DOHH2 (cell line): Measurements from ENCODE around the gene BTBD19.

ENCODE experiments used
- H3F3A ChIP-seq: fragments of 200-600 bp; sonication (generic), shearing (Covaris generic); 2 replicates; pipeline ENCODE4 v1.6.0; 2016; ENCODE audit warnings: antibody characterized with exemption, mild to moderate bottlenecking; ENCODE audit not compliant: control insufficient read depth, insufficient read depth
- H3K27ac ChIP-seq: fragments of 200-600 bp; sonication (generic); 2 replicates; pipeline ENCODE4 v1.5.1; 2014; ENCODE audit warnings: low read depth, mild to moderate bottlenecking, low read length, moderate library complexity
- H3K27me3 ChIP-seq: fragments of 200-600 bp; sonication (generic); 2 replicates; pipeline ENCODE4 v1.6.1; 2014; ENCODE audit warnings: mild to moderate bottlenecking, low read length, mixed read lengths; ENCODE audit not compliant: control insufficient read depth
- H3K36me3 ChIP-seq: fragments of 200-600 bp; sonication (generic); 2 replicates; pipeline ENCODE4 v1.6.1; 2014; ENCODE audit warnings: mild to moderate bottlenecking, low read length, moderate library complexity, mixed read lengths; ENCODE audit not compliant: control insufficient read depth
- H3K4me1 ChIP-seq: fragments of 200-600 bp; sonication (generic); 2 replicates; pipeline ENCODE4 v1.6.1; 2014; ENCODE audit warnings: mild to moderate bottlenecking, low read length, mixed read lengths; ENCODE audit not compliant: control insufficient read depth
- H3K4me2 ChIP-seq: fragments of 200-600 bp; sonication (generic); 2 replicates; pipeline ENCODE4 v1.6.0; 2014; ENCODE audit warnings: mild to moderate bottlenecking, low read length, moderate library complexity
- H3K4me3 ChIP-seq: fragments of 200-600 bp; sonication (generic); 2 replicates; pipeline ENCODE4 v1.5.1; 2014; ENCODE audit warnings: mild to moderate bottlenecking, low read length, mixed read lengths
- H3K79me2 ChIP-seq: fragments of 200-600 bp; sonication (generic); 2 replicates; pipeline ENCODE4 v1.6.1; 2014; ENCODE audit warnings: mild to moderate bottlenecking, low read length, mixed read lengths; ENCODE audit not compliant: control insufficient read depth
- H3K9me2 ChIP-seq: fragments of 200-600 bp; sonication (generic); replicated peaks from 2 replicates; pipeline ENCODE4 v1.6.1; 2014; ENCODE audit warnings: mild to moderate bottlenecking, low read length, mixed read lengths; ENCODE audit not compliant: control insufficient read depth
- H3K9me3 ChIP-seq: fragments of 200-600 bp; sonication (generic); 2 replicates; pipeline ENCODE4 v1.6.1; 2014; ENCODE audit warnings: antibody characterized with exemption, low read length, mixed read lengths; ENCODE audit not compliant: control insufficient read depth, insufficient read depth
- H4K20me1 ChIP-seq: fragments of 200-600 bp; sonication (generic); 2 replicates; pipeline ENCODE4 v1.6.0; 2014; ENCODE audit warnings: low read depth, mild to moderate bottlenecking, antibody characterized with exemption, low read length, moderate library complexity; ENCODE audit not compliant: control insufficient read depth, insufficient read depth
- EZH2phosphoT487 ChIP-seq: fragments of 200-600 bp; sonication (generic); IDR thresholded peaks from 2 replicates; pipeline ENCODE4 v1.6.1; 2017; ENCODE audit warnings: borderline replicate concordance, mild to moderate bottlenecking, antibody characterized with exemption, low read length, moderate library complexity, mixed read lengths
- TF ChIP-seq, protein P1 (sequence below): fragments of 200-600 bp; sonication (generic); IDR thresholded peaks from one replicate; pipeline ENCODE4 v1.5.1; 2014; ENCODE audit warnings: antibody characterized with exemption, mild to moderate bottlenecking, low read depth, low read length; ENCODE audit not compliant: poor library complexity, severe bottlenecking

BTBD19 gene

DNA sequence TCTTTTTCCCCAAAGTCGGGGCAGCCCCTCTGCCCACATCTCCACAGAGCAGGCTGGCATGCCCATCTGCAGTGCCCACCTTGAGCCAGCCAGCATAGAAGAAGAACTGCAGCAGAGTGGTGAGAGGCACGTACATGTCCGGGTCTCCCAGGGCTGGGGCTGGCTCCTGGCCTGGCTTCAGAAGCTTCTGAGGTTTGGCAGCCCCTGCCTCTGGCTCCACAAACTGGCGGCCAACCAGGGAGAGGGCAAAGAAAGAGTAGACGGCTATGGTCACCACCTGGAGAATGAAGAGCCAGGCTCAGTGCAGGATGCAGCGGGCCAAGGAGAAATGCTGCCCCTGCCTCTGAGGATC is 23.3 kb upstream of the BTBD19 start:
- peaks cover 63% of the 10 kb centered on the region for H3F3A ChIP-seq
- peak overlapping the region; percentile 2; the same call in 1 of the 2 replicates for H3K27ac ChIP-seq
- H3K4me1 ChIP-seq = peaks cover 43% of the 10 kb centered on the region
- no peaks in the 10 kb centered on the region for H4K20me1 ChIP-seq
- H3K9me3 ChIP-seq = no peaks in the 10 kb centered on the region
- peak overlapping the region; percentile 74 for H3K4me2 ChIP-seq
- H3K4me3 ChIP-seq = peak overlapping the region; percentile 68
- H3K36me3 ChIP-seq = peaks cover 22% of the 10 kb centered on the region
- no peaks in the 10 kb centered on the region for H3K9me2 ChIP-seq
- no peaks in the 10 kb centered on the region for H3K27me3 ChIP-seq
- no peak for TF ChIP-seq EZH2phosphoT487
- TF ChIP-seq, protein P1, sequence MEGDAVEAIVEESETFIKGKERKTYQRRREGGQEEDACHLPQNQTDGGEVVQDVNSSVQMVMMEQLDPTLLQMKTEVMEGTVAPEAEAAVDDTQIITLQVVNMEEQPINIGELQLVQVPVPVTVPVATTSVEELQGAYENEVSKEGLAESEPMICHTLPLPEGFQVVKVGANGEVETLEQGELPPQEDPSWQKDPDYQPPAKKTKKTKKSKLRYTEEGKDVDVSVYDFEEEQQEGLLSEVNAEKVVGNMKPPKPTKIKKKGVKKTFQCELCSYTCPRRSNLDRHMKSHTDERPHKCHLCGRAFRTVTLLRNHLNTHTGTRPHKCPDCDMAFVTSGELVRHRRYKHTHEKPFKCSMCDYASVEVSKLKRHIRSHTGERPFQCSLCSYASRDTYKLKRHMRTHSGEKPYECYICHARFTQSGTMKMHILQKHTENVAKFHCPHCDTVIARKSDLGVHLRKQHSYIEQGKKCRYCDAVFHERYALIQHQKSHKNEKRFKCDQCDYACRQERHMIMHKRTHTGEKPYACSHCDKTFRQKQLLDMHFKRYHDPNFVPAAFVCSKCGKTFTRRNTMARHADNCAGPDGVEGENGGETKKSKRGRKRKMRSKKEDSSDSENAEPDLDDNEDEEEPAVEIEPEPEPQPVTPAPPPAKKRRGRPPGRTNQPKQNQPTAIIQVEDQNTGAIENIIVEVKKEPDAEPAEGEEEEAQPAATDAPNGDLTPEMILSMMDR = peak; percentile 35
- no peaks in the 10 kb centered on the region for H3K79me2 ChIP-seq

DNA sequence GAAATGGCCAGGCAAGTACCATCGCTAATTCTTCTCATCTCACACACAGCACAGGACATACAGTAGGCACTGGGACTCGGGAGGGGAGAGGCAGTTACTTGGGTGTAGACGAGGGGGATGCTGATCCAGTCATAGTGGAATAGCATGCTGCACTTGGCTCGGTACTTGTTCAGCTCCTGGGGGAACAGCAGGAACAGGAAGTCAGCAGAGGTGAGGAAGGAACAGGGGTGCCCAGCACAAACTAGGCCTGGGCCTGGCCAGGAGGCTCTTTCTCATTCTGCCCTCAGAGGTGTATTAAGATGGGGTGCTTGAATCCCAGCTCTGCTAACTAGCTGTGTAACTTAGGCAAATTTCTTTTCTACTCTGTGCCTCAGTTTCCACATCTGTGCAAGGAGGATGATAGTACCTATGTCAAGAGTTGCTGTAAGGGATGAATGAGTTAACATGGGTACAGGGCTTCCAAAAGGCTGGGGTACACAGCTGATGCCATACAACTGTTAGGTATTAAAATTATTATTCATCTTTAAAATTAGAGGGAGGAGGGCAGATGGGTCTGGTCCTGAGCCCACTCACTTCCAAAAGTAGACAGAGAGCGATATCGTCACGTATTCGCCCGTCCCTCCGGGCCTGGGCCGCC is 22.7 kb upstream of the BTBD19 start:
- Histone ChIP-seq H4K20me1 (no peaks in the 10 kb centered on the region), H3K36me3 (peaks cover 16% of the 10 kb centered on the region), H3F3A (peaks cover 59% of the 10 kb centered on the region), H3K27me3 (no peaks in the 10 kb centered on the region), H3K4me3 (peak overlapping the region; percentile 68), H3K9me2 (no peaks in the 10 kb centered on the region), H3K4me2 (peak overlapping the region; percentile 74), H3K4me1 (peaks cover 43% of the 10 kb centered on the region), H3K27ac (no peak overlapping the region; the same call in 1 of the 2 replicates), H3K9me3 (no peaks in the 10 kb centered on the region), H3K79me2 (no peaks in the 10 kb centered on the region)
- no peak for TF ChIP-seq EZH2phosphoT487
- TF ChIP-seq, protein P1 = no peak

DNA sequence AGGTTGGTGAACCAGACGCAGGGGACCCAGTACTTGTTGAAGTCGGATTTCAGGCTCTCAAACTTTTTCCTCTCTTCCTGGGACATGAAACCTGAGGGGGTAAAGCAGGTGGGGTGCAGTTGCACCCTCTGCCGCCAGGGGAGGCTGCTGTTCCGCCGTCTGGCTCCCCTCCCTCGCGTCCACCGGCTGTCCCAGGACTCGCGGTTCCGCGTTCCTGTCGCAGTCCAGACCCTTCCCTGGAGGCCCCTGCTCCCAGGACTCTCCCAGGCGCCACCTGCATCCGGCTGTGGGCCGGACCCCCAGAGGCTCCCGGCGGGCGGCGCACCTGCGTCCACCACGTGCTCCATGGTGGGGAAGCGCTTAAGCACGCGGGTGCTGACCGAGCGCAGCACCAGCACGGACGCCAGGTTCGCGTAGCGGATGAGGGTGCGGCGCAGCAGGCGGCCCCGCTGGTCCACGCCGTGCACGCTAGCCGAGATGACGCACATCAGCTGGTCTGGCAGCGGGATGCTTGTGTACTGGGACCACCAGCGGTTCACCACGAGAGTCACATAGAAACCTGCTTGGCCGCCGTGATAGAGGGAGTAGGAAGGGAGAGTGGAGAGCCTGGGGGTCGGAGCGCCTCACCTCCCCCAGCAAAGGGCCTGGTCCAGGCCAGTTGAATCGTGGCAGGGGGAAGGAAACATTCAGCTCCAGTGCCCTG is 22.0 kb upstream of the BTBD19 start:
- Histone ChIP-seq H3K27me3 (no peaks in the 10 kb centered on the region), H4K20me1 (no peaks in the 10 kb centered on the region), H3K9me3 (no peaks in the 10 kb centered on the region), H3K79me2 (no peaks in the 10 kb centered on the region), H3K4me1 (peaks cover 42% of the 10 kb centered on the region), H3K9me2 (no peaks in the 10 kb centered on the region), H3K4me3 (peak overlapping the region; percentile 68), H3K4me2 (peak overlapping the region; percentile 74), H3K27ac (peak overlapping the region; percentile 13; the same call in 1 of the 2 replicates), H3F3A (peaks cover 52% of the 10 kb centered on the region), H3K36me3 (peaks cover 10% of the 10 kb centered on the region)
- TF ChIP-seq, protein P1 = peak; percentile 98
- TF ChIP-seq EZH2phosphoT487 = no peak
